HG03378 (cell line): ENCODE data around the gene CCAR1.
A peak's percentile ranks its signal among the peaks of the same experiment; 100 is the strongest.
"Not testable (repeated sequence)": the region's sequence is repeated elsewhere in the genome, so short reads cannot be mapped to it uniquely, and the experiment has no call there.

Source experiments
- ATAC-seq: cut with Tn5 transposase; IDR thresholded peaks from one replicate; pipeline ENCODE4 v1.9.1; 2021; ENCODE audit warnings: mild to moderate bottlenecking, moderate library complexity; ENCODE audit not compliant: unreplicated experiment

Gene CCAR1

DNA sequence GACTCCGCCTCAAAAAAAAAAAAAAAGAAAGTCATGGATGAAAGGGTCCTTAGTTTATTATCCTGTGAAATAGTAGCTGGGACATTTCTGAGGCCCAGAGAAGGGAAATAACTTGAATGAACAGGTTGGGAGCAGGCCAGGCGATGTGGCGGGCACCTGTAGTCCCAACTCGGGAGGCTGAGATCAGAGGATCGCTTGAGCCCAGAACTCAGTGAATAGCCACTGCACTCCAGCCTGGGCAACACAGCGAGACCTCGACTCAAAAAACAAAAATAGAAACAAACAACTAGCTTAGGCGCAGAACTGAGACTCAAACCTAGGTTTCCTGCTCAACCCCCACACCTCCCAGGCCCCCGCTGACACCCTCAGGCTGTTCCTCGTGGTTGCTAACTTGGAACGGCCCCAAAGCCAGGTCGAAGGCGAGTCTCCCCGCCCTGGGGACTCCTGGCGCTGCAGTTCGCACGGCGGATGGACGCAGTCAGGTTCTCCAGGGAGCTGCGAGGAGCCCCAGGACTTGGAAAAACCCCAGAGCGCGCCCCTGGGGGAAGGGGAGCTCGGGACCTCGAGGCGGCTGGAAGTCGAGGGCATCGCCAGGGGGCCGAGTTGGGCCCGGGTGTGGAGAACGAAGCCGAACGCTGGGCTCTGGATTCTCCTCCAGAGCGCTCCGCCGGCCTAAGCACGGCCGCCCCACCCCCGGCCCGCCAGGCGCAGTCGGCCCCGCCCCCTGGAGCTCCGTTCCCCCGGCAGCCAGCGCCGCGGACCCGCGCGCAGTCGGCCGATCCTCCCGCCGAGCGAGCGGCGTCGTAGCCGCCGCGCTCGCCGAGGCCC lies 105.9 kb downstream of the CCAR1 start, which contains the start of gene STOX1:
Gene STOX1 (plus strand): TSS at position 768 of the 828 bp plus-strand sequence. CDS start 93 bp downstream, outside the sequence.
- ATAC-seq: peak; percentile 51

GRCh38 chr10:68827592-68827959 lies 106.5 kb downstream of the CCAR1 start:
- peak; percentile 16 for ATAC-seq

- not testable (repeated sequence) for ATAC-seq
Observed at GRCh38 chr10:68828083-68828601, 107.1 kb downstream of the CCAR1 start.

GRCh38 chr10:68828833-68829232 lies 107.8 kb downstream of the CCAR1 start:
- no peak for ATAC-seq

GRCh38 chr10:68829521-68829920 lies 108.5 kb downstream of the CCAR1 start:
- ATAC-seq: no peak

DNA sequence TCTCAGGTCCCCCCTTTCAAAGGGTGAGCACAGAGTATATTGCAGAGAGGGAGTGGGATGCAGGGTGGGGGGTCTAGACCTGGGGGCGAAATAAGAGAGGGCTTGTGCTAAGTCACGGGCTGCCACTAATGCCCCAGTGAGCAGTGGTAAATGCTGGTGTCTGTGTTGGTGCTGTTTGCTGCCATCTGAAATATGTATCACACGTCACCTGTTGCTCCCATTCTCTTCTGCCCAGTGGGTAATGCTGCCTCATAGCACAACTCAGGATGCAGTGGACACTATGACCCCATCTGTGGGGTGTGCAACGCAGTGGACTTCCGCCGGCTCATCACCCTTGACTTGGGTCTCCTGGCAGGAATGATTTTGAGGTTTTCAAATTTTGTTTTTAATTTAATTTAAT lies 108.9 kb downstream of the CCAR1 start:
- ATAC-seq: no peak

- ATAC-seq: no peak
Observed at GRCh38 chr10:68831961-68832455, 111.0 kb downstream of the CCAR1 start.

- no peak for ATAC-seq
Observed at GRCh38 chr10:68832601-68833000, 111.6 kb downstream of the CCAR1 start.

DNA sequence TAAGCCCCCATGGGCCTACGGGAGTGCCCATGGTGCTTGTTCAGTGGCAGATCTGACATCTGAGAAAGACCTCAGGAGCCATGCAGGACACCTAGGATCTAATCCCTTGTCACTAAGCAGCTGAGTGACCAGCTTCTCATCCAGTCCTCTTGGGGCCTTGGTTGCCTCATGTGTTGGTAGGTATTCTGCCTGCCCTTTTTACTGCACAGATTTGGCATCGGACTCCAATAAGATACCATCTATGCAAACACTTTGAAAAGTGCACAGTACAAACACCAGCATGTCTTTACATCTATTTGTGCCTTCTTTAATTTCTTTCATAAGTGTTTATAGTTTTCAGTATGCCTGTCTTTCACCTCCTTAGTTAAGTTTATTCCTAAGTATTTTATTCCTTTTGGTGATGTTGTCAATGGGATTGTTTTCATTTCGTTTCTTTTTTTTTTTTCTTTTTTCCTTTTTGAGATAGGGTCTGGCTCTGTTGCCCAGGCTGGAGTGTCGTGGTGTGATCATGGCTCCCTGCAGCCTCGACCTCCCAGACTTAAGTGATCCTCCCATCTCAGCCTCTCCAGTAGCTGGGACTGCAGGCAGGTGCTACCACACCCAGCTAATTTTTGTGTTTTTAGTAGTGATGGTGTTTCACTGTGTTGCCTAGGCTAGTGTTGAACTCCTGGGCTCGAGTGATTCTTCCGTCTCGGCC lies 116.7 kb downstream of the CCAR1 start:
- no peak for ATAC-seq

DNA sequence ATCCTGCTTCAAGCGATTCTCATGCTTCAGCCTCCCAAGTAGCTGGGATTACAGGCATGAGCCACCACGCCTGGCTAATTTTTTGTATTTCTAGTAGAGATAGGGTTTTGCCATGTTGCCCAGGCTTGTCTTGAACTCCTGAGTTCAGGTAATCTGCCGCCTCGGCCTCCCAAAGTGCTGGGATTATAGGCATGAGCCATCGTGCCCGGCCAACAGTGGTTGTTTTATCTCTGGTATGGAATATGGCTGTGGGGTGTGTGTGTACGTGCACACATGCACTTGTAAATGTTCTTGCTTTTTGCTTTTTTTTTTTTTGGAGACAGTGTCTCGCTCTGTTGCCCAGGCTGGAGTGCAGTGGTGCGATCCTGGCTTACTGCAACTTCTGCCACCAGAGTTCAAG lies 119.6 kb downstream of the CCAR1 start:
- not testable (repeated sequence) for ATAC-seq
